GM12878 (cell line): ENCODE data around the gene AKR1B1. TPM values are rescaled to one million over a fixed set of nuclear protein-coding genes. Genes with fewer than 3 reads are reported as not detected.

Source experiments
- ATAC-seq: fragments of 200-7000 bp; cut with Tn5 transposase; 3 replicates; pipeline ENCODE4 v1.9.1; 2020; ENCODE audit warnings: mild to moderate bottlenecking, moderate library complexity
- BruUV-seq: library from RNA; stranded (reverse); fragments of 400-500 nt; replicated peaks from 2 replicates; lab custom pipeline; 2021; lab: Mats Ljungman, UMichigan
- CTCF ChIA-PET: fragments of 300-600 bp; sonication (Branson Sonifier 250); formaldehyde crosslinking; extraction: SDS; loops from one replicate; lab custom pipeline; 2021; ENCODE audit warnings: inconsistent platforms; lab: Yijun Ruan, JAX
- POLR2A ChIA-PET: fragments of 350-600 bp; formaldehyde crosslinking; extraction: SDS; loops from one replicate; lab custom pipeline; 2021; ENCODE audit warnings: inconsistent platforms; lab: Charles Lee
- RAD21 ChIA-PET: fragments of 300-600 bp; sonication (Branson Sonifier 250); formaldehyde crosslinking; loops from one replicate; lab custom pipeline; 2023; ENCODE audit warnings: antibody characterized with exemption; ENCODE audit not compliant: unreplicated experiment; lab: Charles Lee
- SMC1A ChIA-PET: fragments of 300-600 bp; sonication (Branson Sonifier 250); formaldehyde crosslinking; loops from one replicate; lab custom pipeline; 2023; ENCODE audit not compliant: unreplicated experiment, uncharacterized antibody; lab: Charles Lee
- DNase-seq: peaks from one replicate; pipeline ENCODE4 v3.0.0-alpha.2; 2011; ENCODE audit warnings: low read depth, low spot score
- FAIRE-seq: peaks from 3 replicates; lab custom pipeline; 2011; peaks lifted over from hg19 to GRCh38; lab: Jason Lieb, UNC
- H2AFZ ChIP-seq: 2 replicates; pipeline ENCODE4 v1.6.0; 2011; ENCODE audit warnings: low read depth, low read length, control low read depth; ENCODE audit not compliant: control insufficient read depth
- H3K27ac ChIP-seq: 2 replicates; pipeline ENCODE4 v1.5.1; 2011; ENCODE audit warnings: control low read depth; ENCODE audit not compliant: control insufficient read depth, insufficient read depth
- H3K27me3 ChIP-seq, 2 experiments: replicated peaks in 1 of 2; 2 replicates each; pipeline versions ENCODE4 v1.6.0 to v1.6.1; 2011; ENCODE audit warnings: low read length in 1 of 2; ENCODE audit not compliant: control insufficient read depth in 2 of 2, insufficient read depth in 2 of 2
- H3K36me3 ChIP-seq, 2 experiments: 2 replicates each; pipeline ENCODE4 v1.5.1; 2011; ENCODE audit warnings: low read length in 1 of 2; ENCODE audit not compliant: control insufficient read depth in 2 of 2, insufficient read depth in 2 of 2
- H3K4me1 ChIP-seq: 2 replicates; pipeline ENCODE4 v1.6.1; 2011; ENCODE audit warnings: mild to moderate bottlenecking, low read length, moderate library complexity, mixed read lengths; ENCODE audit not compliant: control insufficient read depth, insufficient read depth
- H3K4me2 ChIP-seq: 2 replicates; pipeline ENCODE4 v1.6.0; 2011; ENCODE audit warnings: control low read depth; ENCODE audit not compliant: control insufficient read depth, insufficient read depth
- H3K4me3 ChIP-seq: fragments of 200-600 bp; sonication (generic); 2 replicates; pipeline ENCODE4 v1.5.1; 2016
- H3K79me2 ChIP-seq: 2 replicates; pipeline ENCODE4 v1.6.0; 2011; ENCODE audit warnings: low read length; ENCODE audit not compliant: control insufficient read depth, insufficient read depth
- H3K9ac ChIP-seq: 2 replicates; pipeline ENCODE4 v1.8.0; 2011; ENCODE audit warnings: low read length, control low read depth, mixed read lengths; ENCODE audit not compliant: control insufficient read depth, insufficient read depth
- H3K9me3 ChIP-seq: replicated peaks from 3 replicates; pipeline ENCODE4 v1.5.1; 2011; ENCODE audit warnings: mild to moderate bottlenecking, low read length; ENCODE audit not compliant: control insufficient read depth, insufficient read depth
- H4K20me1 ChIP-seq: 2 replicates; pipeline ENCODE4 v1.6.0; 2011; ENCODE audit not compliant: control insufficient read depth, insufficient read depth
- ASH2L ChIP-seq: fragments of 300-600, 200-600 bp; sonication (generic); IDR thresholded peaks from 2 replicates; pipeline ENCODE4 v1.6.1; 2017; ENCODE audit warnings: low read depth, mild to moderate bottlenecking, borderline replicate concordance
- ATF3 ChIP-seq: IDR thresholded peaks from 2 replicates; pipeline ENCODE4 v1.6.1; 2011; ENCODE audit warnings: low read depth, mild to moderate bottlenecking, low read length, moderate library complexity, borderline replicate concordance; ENCODE audit errors: extremely low read depth
- CBFB ChIP-seq: IDR thresholded peaks from 2 replicates; pipeline ENCODE4 v1.6.1; 2016; ENCODE audit warnings: antibody characterized with exemption, low read depth
- CBX3 ChIP-seq: fragments of 200-600 bp; sonication (generic); IDR thresholded peaks from 2 replicates; pipeline ENCODE4 v1.6.1; 2016; ENCODE audit warnings: low read depth, borderline replicate concordance
- CHD1 ChIP-seq: IDR thresholded peaks from 2 replicates; pipeline ENCODE4 v1.6.1; 2012; ENCODE audit warnings: low read depth, low read length, improper control_type of control experiment
- E2F4 ChIP-seq: IDR thresholded peaks from 2 replicates; pipeline ENCODE4 v1.6.1; 2012; ENCODE audit warnings: low read depth, low read length, improper control_type of control experiment
- E4F1 ChIP-seq: fragments of 450-650 bp; IDR thresholded peaks from 2 replicates; pipeline ENCODE4 v1.6.1; 2018; ENCODE audit warnings: borderline replicate concordance, mild to moderate bottlenecking; ENCODE audit not compliant: partially characterized antibody
- NFIC ChIP-seq: IDR thresholded peaks from 2 replicates; pipeline ENCODE4 v1.6.1; 2012; ENCODE audit warnings: low read depth, mild to moderate bottlenecking, inconsistent platforms, low read length, moderate library complexity
- NR2C1 ChIP-seq: fragments of 450-650 bp; IDR thresholded peaks from 2 replicates; pipeline ENCODE4 v1.6.1; 2017; ENCODE audit warnings: antibody characterized with exemption, mild to moderate bottlenecking, moderate library complexity
- NR2F1 ChIP-seq: fragments of 450-650 bp; conservative IDR thresholded peaks from 2 replicates; pipeline ENCODE4 v1.6.1; 2017; ENCODE audit warnings: mild to moderate bottlenecking
- PKNOX1 ChIP-seq: fragments of 450-650 bp; IDR thresholded peaks from 2 replicates; pipeline ENCODE4 v1.6.1; 2016; ENCODE audit warnings: mild to moderate bottlenecking
- SPI1 ChIP-seq: IDR thresholded peaks from 2 replicates; pipeline ENCODE4 v1.6.1; 2011; ENCODE audit warnings: low read depth, mild to moderate bottlenecking, low read length, moderate library complexity, borderline replicate concordance; ENCODE audit not compliant: insufficient read depth
- STAT1 ChIP-seq: fragments of 450-650 bp; conservative IDR thresholded peaks from 2 replicates; pipeline ENCODE4 v1.6.1; 2014; ENCODE audit warnings: antibody characterized with exemption, mild to moderate bottlenecking
- TCF12 ChIP-seq: IDR thresholded peaks from 2 replicates; pipeline ENCODE4 v1.6.1; 2011; ENCODE audit warnings: low read depth, mild to moderate bottlenecking, low read length
- WGBS: methylation state at CpG from one replicate; pipeline ENCODE4 v1.1.6; 2016; ENCODE audit warnings: low lambda C conversion rate; ENCODE audit not compliant: insufficient replicate concordance, insufficient coverage; ENCODE audit errors: missing lambda C conversion rate; 5-methylcytosine and 5-hydroxymethylcytosine counted together
- in situ Hi-C: fragments of 300-500 bp; cut with MboI; formaldehyde crosslinking; loops from 9 replicates; pipeline ENCODE4 v1.14.3; 2018; ENCODE audit warnings: mixed read lengths
- intact Hi-C: fragments of 100-400 bp; cut with micrococcal nuclease; formaldehyde crosslinking; loops from one replicate; pipeline ENCODE4 v1.14.2; 2022; ENCODE audit not compliant: unreplicated experiment
- polyA plus RNA-seq, 11 experiments: library from polyadenylated mRNA; depleted of rRNA in 4 of 11; unstranded in 6 of 11; stranded (reverse) in 5 of 11; fragments of >200 nt; fragmentation: Nextera tagmentation in 4 of 11; fragmentation: Illumina TruSeq in 1 of 11; extraction: Ambion mirVana in 4 of 11; extraction: Trizol in 1 of 11; gene quantifications; 1 replicate in 1 of 11; 2 replicates in 10 of 11; pipeline versions ENCODE4 v1.2.1 to v1.2.3, GENCODE V29; 2011 to 2016; ENCODE audit warnings: inconsistent platforms in 2 of 11, missing spikeins in 2 of 11, low read depth in 1 of 11
- total RNA-seq, 4 experiments: library from RNA; depleted of rRNA in 3 of 4; stranded (reverse); fragments of >200 nt in 3 of 4; fragmentation: Illumina TruSeq in 1 of 4; extraction: Trizol in 1 of 4; gene quantifications; 2 replicates each; pipeline versions ENCODE4 v1.2.1 to v1.2.3, GENCODE V29; 2013 to 2021

AKR1B1 gene
- total and polyA plus RNA-seq, 10 of the 15 experiments (the other 5 are each of a cell fraction or from before 2014, with no cell fraction given), result 40.4 to 252 (median 156) TPM

GRCh38 chr7:134438946-134439345, 20.0 kb downstream of the AKR1B1 start (continued):
- TF ChIP-seq ATF3 (no peak), ASH2L (no peak), E2F4 (no peak), CBX3 (no peak), E4F1 (no peak)

- Histone ChIP-seq H3K27me3 (no peaks in the 10 kb centered on the region), H3K27ac (no peak overlapping the region), H4K20me1 (no peaks in the 10 kb centered on the region), H3K4me1 (peaks cover 5% of the 10 kb centered on the region), H3K4me3 (no peak overlapping the region), H3K4me2 (no peak overlapping the region), H3K79me2 (no peaks in the 10 kb centered on the region), H3K9ac (no peak overlapping the region), H3K9me3 (no peaks in the 10 kb centered on the region), H2AFZ (no peak overlapping the region), H3K36me3 (no peaks in the 10 kb centered on the region)
- DNase-seq (no peak), FAIRE-seq (no peak), ATAC-seq (no peak)
- ChIA-PET SMC1A (interaction anchor here (0.6 to 1.7 kb wide), 2 partner anchors 171 to 560 kb away, joined by 3 read pairs; no protein-coding TSS in a partner anchor), CTCF (interaction anchor here (0.7 to 1.7 kb wide), 5 partner anchors 79 to 177 kb away, joined by 3 to 4 read pairs (median 4); no protein-coding TSS in a partner anchor), POLR2A (no interaction called here), RAD21 (interaction anchor here (1.0 kb wide), 1 partner anchor 173 kb away, joined by 3 read pairs; no protein-coding TSS in a partner anchor)
- BruUV-seq, result no TSS peak
- 85% methylated on average over 12 of the region's 12 CpGs for WGBS
- intact Hi-C loops (no loop called here), in situ Hi-C loops (no loop called here)
- TF ChIP-seq NR2C1 (no peak), CHD1 (no peak), TCF12 (no peak), SPI1 (no peak), NFIC (no peak), CBFB (no peak), PKNOX1 (no peak), NR2F1 (no peak), STAT1 (no peak)
Observed at GRCh38 chr7:134435161-134435920, 23.6 kb downstream of the AKR1B1 start.
